Measurements from ENCODE around the gene DYNLT1.

DNA sequence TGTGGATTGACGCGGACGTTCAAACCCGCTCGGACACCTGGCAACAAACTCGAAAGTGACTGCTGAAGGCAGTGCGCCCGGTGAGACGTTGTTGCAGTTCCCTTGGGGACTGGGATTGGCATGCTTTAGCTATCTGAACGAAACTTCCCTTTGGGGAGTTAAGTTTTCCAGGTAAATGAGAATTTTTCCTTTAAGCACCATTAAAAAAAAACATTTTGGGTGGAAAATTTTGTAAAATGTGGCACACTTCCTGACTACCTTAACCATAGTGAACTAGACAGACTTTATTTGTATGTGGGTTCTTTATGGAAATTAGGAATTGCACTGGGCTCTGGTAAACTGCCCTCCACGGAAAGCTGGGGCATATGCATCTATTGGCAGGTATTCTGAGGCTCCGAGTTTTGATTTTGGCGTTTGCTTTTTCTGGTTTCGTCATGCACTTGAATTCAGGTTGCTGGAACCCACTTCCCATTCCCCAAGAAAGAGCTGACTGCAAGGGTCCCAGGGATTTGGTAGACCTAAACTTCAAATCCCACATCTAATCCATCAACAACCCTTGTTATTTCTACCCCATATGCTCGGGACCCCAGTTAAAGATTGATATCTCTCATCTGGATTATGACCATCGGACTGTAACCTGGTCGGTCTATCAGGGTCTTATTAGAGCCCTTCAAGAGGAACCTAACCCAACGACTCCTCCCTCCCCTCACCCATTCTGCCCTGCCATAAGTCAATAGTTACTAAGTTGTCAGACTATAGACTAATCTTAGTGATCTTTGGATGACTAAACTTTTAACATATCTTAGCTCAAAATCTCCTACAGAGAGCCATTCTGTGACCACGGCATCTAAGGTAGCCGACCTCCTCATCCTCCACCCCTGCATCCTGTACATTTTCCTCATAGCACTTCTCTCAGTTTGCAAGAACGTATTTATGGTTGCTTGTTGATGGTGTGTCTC, 800 bp upstream of the DYNLT1 start:
- TF ChIP-seq, protein P1, sequence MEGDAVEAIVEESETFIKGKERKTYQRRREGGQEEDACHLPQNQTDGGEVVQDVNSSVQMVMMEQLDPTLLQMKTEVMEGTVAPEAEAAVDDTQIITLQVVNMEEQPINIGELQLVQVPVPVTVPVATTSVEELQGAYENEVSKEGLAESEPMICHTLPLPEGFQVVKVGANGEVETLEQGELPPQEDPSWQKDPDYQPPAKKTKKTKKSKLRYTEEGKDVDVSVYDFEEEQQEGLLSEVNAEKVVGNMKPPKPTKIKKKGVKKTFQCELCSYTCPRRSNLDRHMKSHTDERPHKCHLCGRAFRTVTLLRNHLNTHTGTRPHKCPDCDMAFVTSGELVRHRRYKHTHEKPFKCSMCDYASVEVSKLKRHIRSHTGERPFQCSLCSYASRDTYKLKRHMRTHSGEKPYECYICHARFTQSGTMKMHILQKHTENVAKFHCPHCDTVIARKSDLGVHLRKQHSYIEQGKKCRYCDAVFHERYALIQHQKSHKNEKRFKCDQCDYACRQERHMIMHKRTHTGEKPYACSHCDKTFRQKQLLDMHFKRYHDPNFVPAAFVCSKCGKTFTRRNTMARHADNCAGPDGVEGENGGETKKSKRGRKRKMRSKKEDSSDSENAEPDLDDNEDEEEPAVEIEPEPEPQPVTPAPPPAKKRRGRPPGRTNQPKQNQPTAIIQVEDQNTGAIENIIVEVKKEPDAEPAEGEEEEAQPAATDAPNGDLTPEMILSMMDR (conservative IDR thresholded peaks at IDR 0.05; ENCODE audit: low read depth, low read length) = no peak
- TF ChIP-seq EZH2 (IDR thresholded peaks at IDR 0.05; ENCODE audit: low read length, unreplicated experiment) (no peak), EZH2phosphoT487 (IDR thresholded peaks at IDR 0.05; ENCODE audit: borderline replicate concordance, low read length) (no peak)

All from PC-3 (cell line).